DOHH2 (cell line): ENCODE results near the gene CDH4.

Experiments used
- CTCF ChIP-seq: fragments of 200-600 bp; sonication (generic); IDR thresholded peaks from one replicate; pipeline ENCODE4 v1.5.1; 2014; ENCODE audit warnings: antibody characterized with exemption, mild to moderate bottlenecking, low read depth, low read length; ENCODE audit not compliant: poor library complexity, severe bottlenecking
- EZH2phosphoT487 ChIP-seq: fragments of 200-600 bp; sonication (generic); IDR thresholded peaks from 2 replicates; pipeline ENCODE4 v1.6.1; 2017; ENCODE audit warnings: borderline replicate concordance, mild to moderate bottlenecking, antibody characterized with exemption, low read length, moderate library complexity, mixed read lengths

- TF ChIP-seq CTCF (no peak), EZH2phosphoT487 (no peak)
Observed at GRCh38 chr20:61719691-61720347, 467.8 kb downstream of the CDH4 start.
